Inferior parietal cortex (tissue), 1 donor: ENCODE data around the gene SPEF2.

Experiments
- DNase-seq: peaks from one replicate; pipeline ENCODE4 v3.0.0-alpha.2; 2016; ENCODE audit errors: extremely low spot score

The SPEF2 gene

DNA sequence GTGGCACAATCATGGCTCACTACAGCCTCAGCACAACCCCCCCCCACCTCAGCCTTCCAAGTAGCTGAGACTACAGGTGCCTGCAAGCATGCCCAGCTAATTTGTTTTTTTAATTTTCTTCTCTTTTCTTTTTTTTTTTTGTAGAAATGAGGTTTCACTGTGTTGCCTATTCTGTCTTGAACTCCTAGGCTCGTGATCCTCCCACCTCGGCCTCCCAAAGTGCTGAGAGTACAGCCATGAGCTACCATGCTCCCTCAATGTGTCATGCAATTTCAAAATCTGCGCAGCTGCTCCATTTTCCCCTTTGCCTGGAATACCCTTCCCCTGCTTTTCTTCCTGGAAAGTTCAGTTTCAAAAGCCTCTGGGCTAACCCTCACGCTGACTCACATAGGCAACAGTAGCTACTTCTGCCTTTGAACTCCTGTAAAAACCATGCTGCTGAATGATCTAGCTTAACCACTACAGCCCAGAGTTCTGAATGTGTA lies 168.0 kb downstream of the SPEF2 start:
- DNase-seq = no peak

DNA sequence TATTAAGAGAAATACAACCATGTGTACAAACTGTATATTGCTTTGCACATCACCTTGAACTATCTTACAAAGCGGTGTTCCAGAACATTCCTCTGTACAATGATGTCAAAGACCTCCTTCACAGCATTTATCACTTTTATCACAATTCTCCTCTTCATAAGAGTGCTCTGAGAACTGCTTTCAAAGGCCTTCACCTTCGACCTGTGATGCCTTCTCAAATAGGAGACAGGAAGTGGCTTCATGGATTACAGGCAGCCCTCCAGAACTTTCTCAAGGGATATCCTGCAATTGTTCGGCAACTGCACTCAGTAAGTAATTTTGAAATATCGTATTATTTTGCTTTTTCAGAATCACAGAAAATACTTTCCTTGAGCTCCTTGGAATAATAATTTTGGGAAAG lies 171.1 kb downstream of the SPEF2 start:
- DNase-seq = no peak

DNA sequence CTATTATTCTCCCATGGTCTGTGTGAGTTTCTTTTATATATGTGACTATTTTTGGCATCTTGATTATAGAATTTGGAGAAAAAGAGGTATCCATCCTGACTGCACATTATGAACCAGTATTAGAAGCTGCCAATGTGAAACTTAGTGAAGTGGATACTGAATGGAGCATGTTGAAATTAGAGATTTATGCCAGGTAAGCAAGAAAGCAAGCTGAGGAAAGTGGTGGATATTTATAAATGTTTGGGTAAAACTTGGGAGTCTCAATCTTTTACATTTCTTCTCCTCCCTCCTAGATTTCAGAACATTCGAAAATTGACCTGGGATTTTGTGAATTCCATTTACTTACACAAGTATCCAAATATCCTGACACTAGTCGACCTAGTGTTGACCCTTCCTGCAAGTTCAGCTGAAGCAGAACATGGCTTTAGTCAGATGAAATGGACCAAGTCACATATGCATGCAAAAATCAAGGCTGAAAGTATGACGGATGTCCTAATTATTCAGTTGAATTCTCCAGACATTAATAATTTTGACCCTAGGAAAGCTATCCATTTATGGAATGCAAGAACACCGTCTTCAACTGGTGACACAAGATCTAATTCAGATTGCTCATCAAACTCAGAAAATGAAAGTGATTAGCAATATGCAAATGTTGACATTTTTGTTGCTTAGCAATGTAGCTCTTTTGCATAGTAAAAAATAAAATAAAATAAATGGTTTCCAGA lies 172.2 kb downstream of the SPEF2 start:
- no peak for DNase-seq

DNA sequence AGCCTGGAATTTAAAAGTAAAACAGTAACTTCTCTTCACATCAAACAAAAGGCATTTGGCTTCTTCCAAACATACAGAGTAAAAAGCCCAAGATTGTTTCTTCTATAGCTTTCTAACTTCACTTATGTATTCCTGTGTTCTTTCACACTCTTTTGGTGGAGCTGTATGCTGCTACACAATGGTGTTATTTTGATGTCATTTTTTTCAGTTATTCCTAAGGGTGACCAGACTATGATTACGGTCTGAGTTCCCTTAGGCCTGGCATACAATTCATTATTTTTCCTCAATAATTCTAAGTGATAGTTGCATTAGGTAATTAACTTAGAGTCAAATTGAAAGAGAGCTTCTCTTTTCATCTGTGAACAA lies 172.8 kb downstream of the SPEF2 start:
- DNase-seq = no peak

DNA sequence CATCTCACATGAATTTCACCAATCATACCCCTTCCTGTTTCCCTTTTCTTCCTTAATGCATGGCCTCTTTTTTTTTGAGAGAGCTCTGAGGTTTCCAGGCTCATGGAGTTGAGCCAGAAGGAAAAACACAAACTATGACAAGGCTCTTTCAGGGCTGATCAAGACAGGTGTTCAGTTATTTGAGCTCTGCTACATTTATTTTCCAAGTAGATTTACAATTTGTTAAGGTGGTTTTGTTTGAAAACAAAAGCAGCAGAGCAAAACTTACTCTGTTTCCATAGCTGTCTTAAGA lies 176.6 kb downstream of the SPEF2 start:
- no peak for DNase-seq

DNA sequence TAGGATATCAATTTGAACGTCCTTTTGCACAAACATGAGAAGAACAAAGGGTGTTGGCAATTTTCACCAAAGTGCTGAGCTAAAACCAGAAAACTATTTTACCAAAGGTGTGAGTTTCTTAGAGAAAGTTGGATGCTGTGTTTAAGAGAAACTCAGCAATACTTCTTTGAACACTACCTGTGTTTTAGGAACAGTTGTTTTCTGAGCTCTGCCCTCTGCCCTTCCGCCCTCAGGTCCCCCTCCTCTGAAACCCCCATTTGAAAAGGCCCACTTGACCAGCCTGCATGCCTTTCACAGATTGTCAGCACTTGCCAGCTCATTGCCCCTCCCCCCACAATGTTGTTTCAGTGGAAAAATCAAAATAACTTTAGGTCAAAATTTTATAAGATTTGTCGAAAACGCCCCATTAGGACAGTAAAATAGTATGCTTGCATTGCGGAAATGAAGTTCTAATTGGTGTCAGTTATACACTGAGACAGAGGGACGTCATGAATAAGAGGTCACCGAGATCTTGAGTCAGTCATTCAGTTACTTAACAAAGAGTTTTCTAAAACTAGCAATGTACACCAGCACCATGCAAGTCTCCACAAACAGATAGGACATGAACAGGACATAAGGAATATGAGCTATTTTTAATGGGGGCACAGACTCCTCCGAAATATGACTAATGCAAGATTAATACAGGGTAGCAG lies 177.2 kb downstream of the SPEF2 start:
- DNase-seq = no peak

DNA sequence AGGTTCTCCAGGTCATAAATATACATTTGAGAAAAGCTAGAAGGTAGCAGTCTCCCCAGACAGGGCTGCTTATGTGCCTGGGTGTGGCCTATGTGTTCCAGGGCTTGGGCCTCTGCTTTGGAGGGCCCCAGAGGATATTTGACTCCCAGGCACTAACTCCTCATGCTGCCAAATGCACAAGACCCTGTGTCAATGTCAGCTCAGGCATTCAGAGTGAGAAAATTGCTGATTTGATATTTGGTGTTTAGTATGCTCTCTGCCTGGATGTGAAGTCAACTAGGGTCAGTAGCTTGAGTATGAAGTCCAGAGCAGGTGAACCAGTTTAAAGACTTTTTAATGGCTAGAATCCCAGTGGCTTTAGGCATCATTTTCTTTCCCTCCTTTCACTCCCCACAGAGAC lies 181.5 kb downstream of the SPEF2 start:
- DNase-seq = no peak

DNA sequence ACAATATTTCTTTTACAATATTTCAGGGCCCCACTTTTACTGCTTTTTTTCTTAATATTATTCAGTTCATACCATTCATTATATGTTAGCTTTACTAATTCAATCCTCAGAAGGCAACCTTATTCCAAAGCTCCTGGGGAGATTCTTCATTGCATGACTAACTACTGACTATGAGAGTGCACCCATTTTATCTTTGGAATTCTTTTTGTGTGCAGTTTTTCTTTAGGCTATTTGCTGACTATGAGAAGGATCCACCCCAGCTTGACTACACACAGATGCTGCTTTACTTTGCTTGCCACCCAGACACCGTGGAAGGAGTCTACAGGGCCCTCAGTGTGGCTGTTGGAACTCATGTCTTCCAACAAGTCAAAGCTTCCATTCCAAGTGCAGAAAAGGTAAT lies 182.1 kb downstream of the SPEF2 start:
- DNase-seq = no peak

DNA sequence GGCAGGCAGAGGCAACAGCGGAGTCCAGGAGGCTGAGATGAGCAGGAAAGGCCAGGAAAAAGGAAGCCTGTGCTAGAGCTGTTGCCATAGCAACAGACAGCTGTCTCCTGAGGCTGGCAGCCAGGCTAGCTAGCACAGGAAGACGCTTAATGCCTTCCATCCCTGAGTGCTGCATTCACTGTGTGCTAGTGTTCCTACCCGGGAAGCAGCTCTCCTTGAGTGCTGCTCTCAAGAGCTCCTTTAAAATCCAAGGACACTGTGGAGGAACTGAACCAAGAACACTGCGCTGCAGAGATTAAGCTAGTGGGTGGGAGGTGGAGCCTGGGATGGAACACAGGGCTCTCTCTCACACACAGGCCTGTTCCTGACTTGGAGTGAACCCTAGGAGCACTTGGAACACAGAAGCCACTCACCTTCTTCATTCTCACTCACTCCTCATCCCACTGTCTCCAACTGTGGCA lies 185.6 kb downstream of the SPEF2 start:
- DNase-seq = peak; percentile 66

DNA sequence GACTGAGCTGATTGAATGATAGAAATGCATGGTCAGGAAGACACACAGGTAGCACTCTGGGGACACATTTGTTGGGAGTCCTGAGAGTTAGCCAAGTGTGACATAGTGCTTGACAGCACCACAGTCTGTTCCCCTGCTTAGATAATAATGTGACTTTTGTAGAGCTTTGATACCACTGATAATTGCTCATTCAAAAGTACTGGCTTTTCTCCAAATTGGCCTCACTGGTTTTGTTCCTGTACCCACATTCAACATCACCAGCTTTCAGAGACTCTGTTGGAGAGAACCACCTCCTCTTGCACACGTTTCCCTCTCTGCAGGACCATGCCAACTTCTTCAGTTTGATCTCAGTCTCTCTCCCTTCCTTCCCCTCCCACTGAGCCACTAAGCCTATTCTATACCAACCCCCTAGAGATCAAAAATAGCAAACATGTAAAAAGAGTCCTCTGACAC lies 186.6 kb downstream of the SPEF2 start:
- peak; percentile 74 for DNase-seq

DNA sequence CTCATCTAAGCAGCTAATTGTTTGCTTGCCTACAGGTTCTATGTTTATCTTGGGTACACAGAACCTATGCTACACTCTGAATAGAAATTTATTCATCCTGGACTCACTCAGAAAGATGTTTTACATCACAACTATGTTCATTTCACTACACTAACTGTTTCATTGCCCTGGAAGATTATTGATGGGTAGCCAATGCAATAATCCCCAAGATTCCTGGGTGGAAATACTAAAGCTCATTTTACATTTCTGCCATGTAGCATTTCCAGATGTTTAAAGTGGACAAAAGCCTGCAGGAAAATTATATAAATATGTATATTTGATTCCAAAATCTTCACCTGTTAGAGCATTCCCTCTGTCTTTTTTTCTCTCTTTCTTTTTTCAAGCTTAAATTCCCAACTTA lies 187.2 kb downstream of the SPEF2 start:
- DNase-seq = no peak

DNA sequence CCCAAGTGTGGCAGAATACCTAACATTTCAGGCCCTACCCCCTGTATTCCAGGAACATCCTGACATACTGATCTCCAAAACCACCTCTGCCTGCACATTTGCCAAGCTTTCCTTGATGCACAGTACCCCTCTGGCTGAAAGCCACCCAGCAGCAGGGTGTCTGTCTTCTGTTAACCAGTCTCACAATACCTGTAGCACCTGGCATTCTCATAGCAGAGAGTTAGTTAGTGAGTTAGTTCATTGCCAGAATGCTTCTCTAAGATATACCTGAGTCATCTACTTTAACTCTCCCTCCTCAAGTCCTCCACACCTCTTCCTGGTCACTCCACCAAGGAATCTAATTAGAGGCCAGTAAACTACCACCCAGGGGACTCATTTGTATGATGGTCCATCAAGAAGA lies 192.9 kb downstream of the SPEF2 start:
- no peak for DNase-seq

DNA sequence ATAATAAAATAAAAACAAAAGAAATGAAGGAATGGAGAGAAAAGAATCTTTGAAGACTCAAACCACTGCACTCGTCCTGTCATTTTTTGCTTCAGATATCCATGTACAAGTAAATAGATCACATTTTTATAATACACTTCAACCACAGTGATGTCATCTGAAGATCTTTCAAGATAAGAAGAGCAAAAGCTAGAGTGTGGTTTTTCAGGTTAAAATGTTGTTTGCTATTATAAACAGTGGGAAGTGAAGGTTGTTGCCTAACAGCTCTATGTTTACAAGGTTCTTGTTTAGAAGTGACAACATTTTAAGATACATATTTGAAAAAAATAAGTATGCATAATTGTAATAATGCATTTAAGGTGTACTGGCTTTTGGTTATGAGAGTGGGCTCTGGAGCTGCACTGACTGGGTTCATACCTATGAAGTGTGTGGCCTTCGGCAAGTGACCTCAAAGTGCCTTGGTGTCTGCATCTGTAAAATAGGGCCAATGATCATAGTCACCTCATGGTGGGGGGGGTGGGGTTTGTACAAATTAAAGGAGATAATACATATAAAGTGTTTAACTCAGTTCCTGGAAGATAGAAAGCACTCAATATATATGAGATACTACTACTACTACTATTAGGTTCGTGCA lies 193.6 kb downstream of the SPEF2 start:
- DNase-seq = no peak

DNA sequence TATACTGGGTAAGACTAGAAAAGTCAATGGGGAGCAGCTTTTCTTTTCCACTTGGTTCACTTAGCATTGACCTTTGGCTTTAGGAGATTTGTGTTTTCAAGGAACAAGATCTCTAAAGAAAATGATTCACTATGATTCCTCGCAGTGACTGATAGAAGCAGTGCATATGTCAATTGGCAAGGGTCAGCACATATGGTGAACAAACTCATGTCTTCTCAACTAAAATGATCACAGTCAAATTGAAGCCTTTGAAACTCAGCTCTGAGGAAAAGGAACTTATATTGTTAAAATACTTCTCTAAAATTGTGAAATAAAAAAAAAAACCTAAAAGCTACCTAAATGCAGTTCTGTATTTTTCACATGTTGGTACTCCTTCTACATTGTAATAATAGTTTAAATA lies 195.9 kb downstream of the SPEF2 start:
- no peak for DNase-seq

DNA sequence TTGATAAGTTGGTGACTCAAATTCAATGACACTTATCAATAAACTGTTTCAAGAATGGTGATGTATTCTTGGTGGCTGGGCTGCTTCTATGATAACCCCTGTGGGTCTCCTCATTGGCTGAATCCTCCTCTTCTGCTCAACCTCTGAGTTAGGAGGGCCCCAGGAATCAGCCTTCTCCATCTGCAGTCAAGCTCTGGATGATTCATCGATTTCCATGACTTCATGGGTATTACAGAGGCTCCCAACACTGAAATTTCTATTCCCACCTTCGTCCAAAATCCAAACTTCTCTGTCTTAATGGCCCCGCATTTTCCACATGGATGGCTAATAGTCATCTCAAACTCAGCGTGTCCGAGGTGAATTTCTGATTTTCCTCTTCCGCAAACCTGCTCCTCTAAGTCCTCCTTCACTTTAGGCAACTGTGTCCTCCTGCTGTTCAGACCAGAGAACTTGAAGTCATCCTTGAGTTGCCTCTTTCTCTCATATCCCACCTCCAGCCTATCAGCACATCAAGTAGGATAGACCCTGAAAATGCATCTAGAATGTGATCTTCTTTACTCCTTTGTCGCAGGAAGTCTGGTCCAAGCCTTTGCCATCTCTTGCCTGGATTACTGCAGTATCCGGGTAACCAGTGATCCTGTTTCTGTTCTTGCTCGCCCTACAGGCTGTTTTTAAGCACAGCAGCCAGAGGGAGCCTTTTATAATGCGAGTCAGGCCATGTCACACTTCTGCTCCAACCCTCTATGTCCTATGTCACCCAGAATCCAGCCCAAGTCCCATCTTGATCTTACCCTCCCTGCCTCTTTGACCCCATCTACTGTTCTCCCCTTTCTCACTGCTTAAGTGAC lies 197.7 kb downstream of the SPEF2 start:
- DNase-seq = no peak

DNA sequence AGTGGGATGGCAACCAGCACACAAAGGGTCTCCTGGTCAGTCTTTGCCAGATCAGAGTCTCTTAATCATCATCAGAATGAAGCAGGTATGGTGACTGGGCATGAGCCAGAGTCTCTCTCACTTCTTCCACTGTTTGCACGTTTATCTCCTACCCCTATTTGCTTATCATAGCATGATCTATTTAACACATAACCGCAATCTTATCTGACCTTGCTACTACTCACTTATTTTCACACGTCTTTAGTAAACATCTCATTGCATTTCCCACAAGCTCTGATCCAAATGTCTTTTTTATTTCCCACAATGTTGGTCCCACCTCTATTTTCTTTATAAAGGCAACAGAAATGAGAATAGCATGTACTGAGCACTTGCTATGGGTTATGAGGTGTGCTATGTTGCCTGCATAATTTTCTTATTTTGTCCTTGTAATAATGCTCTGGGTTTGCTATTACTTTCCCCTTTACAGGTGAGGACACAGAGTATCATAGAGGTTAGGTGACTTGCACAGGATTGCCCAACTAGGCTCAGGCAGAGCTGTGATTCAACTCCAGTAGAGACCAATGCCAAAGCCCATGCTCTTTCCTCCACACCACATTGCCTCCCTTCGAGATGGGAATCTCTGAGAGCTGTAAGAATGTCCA lies 199.3 kb downstream of the SPEF2 start:
- no peak for DNase-seq

DNA sequence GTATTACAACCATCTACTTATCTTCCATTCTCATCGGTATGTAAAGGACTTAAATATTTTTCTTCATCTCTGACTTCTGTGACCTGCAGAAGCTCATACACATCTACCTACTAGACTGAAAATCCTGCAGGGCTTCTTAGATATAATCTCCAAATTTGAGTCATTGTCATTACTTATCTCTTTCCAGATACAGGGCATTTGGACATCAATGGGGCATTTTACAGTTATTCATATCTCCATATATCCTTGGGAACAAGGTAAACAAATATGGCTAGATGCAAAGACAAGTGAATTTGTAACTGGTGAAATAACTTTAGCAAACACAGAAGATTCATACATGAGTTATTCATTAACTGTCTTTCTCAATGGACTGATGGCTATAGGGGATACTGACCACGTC lies 201.4 kb downstream of the SPEF2 start:
- no peak for DNase-seq

DNA sequence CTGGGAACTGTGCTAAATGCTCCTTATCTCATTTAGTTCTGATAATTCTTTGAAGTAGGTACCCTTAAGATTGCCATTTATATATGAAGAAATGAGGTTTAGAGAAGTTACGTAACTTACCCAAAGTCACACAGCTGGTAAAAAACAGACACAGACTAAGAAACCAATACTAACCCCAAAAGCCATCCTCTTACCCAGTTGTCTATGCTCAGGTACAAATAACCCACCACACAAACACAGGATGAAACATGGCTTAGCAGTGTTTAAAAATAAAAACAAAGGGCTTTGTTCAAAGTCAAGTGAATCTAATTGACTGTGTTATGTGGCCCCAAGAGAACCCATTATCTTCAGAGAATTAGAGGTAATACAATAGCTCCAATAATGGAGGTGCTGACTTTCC lies 202.0 kb downstream of the SPEF2 start:
- DNase-seq = no peak

DNA sequence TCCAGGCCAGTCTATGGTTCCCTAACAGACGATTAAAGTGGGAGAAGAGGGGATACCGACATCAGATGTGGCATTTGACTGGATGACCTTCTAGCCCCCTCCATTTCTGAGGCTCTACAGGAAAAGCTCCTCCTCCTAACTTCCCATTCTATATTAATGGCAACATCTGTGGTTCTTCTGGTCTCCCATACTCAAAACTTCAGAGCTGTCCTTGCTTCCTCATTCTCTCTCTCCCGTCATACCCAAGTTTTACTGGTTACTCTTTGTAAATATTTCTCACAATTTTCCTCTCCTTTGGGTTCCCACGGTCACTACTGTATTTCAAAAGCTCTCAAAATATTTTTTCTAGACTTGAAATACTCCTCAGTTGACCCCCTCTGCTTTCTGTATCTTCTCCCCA lies 203.1 kb downstream of the SPEF2 start:
- DNase-seq = no peak

DNA sequence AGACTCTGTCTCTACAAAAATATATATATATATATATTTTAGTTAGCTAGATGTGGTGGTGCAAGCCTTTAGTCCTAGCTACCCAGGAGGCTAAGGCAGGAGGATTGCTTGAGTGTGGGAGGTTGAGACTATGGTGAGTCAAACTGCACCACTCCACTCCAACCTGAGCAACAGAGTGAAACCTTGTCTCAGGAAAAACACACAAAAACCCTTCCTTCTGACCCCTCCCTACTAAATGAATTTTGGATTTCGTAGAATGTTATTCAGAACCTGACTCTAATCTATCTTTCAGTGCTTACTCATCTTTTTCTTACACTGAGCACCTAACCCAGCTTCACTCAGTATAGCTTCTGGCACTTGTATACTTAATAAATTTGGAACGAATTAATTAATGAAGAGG lies 203.8 kb downstream of the SPEF2 start:
- DNase-seq = no peak

DNA sequence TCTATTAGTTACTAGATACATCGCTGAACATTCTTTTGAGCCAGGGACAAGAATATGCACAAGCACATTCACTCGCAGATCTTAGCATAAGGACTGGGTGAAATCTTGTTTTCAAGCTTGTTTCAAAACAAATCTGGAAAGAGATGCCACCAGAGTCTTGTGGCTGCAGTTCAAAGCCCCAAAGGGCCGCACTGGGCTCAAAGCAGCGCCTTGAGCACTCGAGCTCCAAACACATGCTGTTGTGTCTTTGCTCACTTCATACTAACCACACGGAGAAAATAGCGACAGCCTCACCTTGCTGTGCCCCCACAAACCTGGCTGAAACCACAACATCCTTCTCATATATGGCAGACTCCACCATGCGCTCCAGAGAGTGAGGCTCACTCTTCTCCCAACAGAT lies 204.8 kb downstream of the SPEF2 start:
- no peak for DNase-seq
